NK-92 (cell line): ENCODE data around the gene PADI3.

Source experiments
- DNase-seq: peaks from one replicate; lab custom pipeline; 2025; ENCODE audit not compliant: unreplicated experiment; lab: John Stamatoyannopoulos, UW

Gene PADI3, protein sequence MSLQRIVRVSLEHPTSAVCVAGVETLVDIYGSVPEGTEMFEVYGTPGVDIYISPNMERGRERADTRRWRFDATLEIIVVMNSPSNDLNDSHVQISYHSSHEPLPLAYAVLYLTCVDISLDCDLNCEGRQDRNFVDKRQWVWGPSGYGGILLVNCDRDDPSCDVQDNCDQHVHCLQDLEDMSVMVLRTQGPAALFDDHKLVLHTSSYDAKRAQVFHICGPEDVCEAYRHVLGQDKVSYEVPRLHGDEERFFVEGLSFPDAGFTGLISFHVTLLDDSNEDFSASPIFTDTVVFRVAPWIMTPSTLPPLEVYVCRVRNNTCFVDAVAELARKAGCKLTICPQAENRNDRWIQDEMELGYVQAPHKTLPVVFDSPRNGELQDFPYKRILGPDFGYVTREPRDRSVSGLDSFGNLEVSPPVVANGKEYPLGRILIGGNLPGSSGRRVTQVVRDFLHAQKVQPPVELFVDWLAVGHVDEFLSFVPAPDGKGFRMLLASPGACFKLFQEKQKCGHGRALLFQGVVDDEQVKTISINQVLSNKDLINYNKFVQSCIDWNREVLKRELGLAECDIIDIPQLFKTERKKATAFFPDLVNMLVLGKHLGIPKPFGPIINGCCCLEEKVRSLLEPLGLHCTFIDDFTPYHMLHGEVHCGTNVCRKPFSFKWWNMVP

DNA sequence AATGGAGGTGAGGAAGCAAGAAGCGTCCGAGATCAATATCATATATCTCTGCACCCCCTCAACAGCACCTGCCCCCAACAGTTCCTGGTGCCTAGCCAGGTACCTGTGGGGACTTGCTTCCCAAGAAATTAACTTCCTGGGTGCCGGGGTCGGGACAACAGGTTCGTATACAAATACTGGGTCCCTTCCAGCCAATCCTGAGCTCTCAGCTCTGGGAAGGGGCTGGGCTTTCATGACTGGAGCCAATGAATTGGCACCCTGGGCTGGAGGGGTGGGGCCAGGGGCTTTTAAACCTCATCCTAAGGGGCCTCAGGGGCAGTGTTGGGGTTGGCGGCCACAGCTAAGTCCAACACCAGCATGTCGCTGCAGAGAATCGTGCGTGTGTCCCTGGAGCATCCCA is at the start of gene PADI3:
Gene PADI3, plus strand, starts transcription at position 318 of the 400 bp plus-strand sequence. Its CDS starts 40 bp downstream, at position 358.
- DNase-seq, result no peak

- DNase-seq, result no peak
Measured at GRCh38 chr1:17199267-17200044, 49.4 kb upstream of the PADI3 start.

DNA sequence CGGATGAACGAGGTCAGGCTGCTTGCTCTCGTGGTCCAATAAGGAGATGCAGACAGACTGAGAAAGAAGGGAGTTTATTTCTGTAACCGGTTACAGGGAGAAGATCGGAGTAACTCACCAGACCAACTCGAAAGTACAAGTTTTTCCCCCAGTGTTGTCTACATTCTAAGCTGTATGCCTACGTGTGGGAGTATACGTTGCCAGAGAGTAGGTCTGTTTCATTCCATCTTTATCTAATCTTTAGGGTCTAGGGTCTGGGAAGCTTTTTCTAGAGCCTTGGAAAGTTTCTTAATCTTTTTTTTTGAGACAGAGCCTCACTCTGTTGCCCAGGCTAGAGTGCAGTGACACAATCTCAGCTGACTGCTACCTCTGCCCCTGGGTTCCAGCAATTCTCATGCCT is 48.7 kb upstream of the PADI3 start:
- DNase-seq, result no peak

GRCh38 chr1:17200756-17201155 is 48.1 kb upstream of the PADI3 start:
- no peak for DNase-seq

- no peak for DNase-seq
Measured at GRCh38 chr1:17201201-17202021, 47.5 kb upstream of the PADI3 start.

DNA sequence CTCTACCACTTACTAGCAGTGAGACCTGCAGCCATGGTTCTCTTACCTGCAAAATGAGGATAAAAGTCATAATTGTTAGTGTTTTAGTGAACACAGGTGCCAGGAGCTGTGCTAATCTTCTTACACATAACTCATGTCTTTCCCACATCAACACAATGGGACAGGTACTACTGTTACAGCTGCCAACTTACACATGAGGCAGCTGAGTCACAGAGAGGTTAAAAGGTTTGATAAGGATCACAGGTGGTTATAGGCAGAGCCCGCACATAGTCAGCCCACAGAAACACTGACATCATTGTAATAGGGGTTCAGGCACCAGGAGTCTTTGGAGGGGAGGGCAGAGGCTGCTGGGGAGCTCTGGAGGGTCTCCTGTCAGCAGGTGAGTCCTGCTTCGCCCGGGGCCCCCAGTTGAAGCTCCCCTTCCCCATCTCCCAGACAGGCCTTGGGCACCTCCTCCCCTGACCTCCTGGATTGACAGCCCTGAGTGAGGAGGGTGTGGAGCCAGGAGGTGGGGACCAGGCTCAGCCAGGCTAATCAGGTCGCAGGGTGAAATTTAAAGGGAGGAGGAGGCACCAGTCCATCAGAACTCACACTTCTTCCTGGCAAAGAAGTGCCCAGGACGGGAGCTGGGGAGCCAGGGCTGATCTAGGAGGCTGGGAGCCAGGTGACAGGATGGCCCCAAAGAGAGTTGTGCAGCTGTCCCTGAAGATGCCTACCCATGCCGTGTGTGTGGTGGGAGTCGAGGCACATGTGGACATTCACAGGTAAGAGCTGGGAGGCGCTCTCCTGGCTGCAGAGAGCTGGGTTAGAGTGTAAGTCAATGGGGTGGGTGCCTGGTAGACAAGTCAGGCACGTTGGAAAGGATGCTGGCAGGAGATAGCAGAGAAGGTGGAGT is 44.1 kb upstream of the PADI3 start, which contains the start of gene PADI1:
Gene PADI1, plus strand, starts transcription at position 583 of the 895 bp plus-strand sequence. Its CDS starts 90 bp downstream, at position 673.
- no peak for DNase-seq

DNA sequence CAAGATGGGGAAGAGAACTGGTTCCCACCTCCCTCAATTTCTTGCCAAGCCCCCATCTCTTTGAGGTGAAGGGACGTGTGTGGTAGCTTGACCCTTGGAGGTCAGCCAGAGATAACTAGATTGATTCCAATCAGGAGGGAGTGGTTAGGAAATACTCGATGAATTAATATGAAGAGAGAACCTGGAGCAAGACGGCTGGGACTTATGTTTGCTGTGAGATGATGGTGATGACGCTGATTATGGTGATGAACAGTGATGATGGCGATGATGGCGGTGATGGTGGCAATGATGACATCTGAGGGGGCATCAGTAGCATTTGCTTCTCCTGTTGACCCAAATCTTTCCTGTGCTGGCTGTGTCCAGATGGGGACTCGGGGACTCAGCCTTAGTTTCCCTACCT is 43.2 kb upstream of the PADI3 start:
- no peak for DNase-seq

DNA sequence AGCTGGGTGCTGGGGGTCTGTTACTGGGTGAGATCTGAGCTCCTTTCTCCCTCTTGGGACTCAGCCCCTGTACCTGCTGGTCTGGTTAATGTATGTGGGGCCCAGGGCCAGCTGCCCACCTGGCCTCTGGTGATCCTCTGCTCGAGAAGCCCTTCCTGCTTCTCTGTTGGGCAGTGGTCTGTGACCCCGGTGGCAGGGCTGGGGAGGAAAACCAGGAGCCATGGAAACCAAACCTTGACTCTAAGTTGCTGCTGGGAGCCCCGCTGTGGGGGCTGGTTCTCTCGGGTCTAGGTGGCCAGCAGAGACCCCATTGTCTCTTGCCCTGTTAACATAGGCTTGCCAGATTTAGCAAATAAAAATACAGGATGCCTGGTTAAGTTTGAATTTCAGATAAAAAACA is 42.7 kb upstream of the PADI3 start:
- DNase-seq, result no peak

DNA sequence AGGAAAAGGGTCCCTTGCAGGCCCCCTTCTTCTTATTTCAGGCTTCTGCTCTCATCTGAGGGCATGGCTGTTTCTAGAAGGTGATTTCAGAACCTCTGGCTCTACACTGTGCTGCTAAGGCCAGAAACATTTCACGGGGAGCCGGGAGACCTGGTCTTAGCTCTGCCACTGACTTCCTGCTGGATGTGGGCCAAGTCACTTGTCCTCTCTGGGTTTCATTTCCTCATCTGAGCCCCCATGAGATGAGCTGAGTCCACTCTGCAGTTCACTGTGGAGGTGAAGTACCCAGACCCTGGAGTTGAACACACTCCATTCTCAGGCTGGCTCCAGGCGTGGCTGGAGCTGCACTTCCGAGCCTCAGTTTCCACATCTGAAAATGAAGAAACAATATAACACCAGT is 41.9 kb upstream of the PADI3 start:
- no peak for DNase-seq

DNA sequence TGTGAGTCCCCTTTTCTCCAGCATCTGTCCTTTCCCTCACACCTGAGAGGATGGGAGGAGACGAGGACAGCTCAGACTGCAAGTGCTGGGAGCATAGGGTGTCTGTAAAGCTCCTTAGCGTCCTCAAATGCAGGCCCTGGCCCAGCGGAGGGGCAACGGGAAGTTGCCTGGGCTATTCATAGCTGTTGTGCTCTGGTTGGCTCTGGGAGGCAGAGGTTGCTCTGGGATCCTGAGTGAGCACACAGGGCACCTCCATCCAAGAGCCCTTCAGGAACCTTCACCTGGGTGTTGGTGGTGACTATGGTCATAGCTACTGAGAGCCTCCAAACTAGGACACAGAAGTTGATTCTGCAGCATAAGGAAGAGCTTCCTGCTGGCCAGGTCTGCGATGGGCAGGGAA is 41.4 kb upstream of the PADI3 start:
- DNase-seq, result no peak

DNA sequence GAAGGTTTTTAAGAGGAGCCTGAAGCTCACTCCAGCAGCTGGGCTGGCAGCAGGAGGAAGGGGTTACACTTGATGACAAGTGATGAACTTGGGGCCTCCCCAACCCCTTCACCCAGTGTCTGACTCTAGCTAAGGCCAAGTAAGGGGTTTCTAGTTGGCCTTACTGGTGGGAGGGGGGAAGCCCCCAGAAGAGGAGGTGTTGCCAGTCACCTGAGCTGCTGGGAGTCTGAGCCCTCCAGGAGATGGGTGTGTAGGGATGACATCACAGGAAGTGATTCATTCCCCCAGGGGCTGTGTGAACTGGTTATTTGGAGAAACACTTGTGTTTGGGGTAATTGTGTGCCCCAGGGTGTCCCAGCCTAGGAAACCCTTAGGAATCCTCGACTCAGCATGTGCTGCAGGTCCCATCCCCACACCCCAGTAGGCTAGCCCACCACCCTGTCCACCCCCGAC is 40.9 kb upstream of the PADI3 start:
- no peak for DNase-seq

DNA sequence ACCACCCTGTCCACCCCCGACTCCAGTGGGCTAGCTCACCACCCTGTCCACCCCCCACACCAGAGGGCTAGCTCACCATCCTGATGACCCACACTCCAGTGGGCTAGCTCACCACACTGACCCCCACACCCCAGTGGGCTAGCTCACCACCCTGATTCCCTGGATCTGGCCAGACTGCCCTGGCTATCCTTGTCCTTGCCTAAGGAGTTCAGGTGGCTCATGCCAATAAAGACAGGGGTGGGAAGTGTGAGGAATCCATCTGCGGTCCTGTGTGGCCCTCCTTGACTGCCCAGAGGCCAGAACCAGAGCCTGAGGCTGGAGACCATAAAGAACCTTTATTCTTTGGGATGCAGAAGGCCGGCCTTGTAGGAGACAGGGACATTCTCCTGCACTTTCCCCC is 40.4 kb upstream of the PADI3 start:
- DNase-seq, result no peak

DNA sequence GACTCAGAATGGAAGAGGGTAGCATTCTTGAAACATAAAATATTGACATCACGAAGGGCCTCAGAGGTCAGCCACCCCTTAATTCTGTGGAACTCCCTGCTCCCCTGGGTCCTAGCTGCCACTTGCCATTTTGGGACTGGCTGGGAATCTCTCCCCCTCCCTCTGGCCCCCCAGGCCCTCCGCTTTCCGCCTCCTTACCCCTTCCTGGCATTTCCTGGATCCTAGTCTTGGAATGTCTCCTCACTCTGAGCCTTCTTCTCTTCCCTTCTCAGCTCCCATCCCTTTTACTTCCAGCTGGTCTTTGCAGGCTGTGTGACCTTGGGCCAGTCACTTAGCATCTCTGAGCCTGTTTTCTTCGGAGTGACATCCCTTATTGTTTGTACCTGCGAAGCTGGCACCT is 39.5 kb upstream of the PADI3 start:
- DNase-seq, result no peak

DNA sequence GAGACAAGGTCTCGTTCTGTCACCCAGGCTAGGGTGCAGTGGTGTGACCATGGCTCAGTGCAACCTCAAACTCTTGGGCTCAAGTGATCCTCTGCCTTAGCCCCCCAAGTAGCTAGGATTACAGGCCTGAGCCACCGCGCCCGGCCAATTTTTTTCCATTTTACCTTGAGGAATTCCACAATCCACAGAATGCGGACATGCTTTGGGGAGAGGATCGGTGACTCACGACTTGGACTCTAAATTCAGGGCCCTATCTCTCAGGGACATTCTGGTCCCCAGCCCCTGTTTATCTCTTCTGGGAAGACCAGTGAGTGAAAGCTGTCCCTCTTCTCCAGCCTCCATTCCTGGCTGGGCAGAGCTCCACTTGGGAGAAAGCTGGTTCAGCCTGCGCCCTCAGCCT is 38.7 kb upstream of the PADI3 start:
- no peak for DNase-seq

- no peak for DNase-seq
Measured at GRCh38 chr1:17211377-17211776, 37.5 kb upstream of the PADI3 start.

- no peak for DNase-seq
Measured at GRCh38 chr1:17212009-17212408, 36.9 kb upstream of the PADI3 start.

DNA sequence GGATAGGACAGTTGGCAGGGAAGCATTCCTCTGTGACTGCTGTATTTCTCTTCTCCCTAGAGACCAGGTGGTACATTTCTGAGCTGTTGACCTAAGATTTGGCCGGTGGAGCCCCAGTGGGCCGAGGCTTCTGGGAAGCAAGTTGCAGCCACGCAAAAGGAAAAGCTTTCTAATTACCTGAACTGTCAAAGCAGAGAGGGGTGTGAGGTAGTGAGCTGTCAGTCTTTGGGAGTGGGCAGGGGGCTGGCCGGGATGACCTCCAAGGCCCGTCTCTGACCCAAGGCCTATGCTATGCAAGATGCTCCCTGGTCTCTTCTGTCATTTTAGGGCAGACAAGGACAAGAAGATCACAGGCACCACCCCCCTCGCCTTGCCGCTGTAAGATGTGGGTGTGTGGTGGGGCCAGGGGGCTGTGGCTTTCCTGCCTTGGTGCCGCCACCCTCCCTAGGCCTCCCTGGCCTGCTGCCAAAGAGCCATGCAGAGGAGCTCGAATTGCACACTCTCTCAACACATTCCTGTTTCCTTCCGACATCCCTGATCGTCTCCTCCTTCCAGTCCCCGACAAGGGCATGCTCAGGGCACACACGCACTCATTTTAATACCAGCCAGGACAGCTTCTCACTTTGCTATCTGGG is 36.3 kb upstream of the PADI3 start:
- DNase-seq, result no peak

DNA sequence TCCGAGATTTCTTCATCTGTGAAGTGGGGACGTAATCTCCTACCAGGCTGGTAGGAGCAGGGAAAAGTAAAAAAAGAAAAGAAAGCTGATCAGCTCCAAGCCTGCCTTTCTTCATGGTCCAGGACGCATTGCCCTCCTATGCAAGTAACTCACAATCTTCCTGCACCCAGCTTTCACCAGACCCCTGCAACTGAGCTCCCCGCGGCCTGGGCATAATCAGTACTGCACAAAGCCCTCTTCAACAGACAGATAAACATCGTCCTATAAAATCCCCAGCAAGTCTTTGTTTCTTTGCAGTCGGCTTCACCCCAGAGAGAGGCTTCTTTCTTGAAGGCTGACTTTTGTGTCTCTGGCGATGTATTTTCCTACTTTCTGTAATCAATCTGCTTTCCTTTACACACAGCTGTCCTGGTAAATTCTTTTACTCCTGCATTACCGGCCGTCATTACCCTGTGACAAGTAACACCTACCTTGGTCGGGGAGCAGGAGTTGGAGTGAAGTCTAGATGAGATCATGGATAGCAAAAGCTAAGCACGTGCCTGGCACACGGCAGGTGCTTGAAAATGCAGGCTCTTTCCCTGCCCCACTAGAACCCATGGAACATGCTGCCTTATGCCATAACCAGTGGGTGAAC is 35.6 kb upstream of the PADI3 start:
- no peak for DNase-seq

GRCh38 chr1:17213782-17214148 is 35.1 kb upstream of the PADI3 start:
- DNase-seq, result no peak
